Testis (tissue), 3 donors: ENCODE results near the gene CES1. TPM values are rescaled to one million over a fixed set of nuclear protein-coding genes. Genes with fewer than 3 reads are reported as not detected.
"Not testable (repeated sequence)": the region's sequence is repeated elsewhere in the genome, so short reads cannot be mapped to it uniquely, and the experiment has no call there.

Source experiments
- DNase-seq: peaks from one replicate; pipeline ENCODE4 v3.0.0-alpha.2; 2019
- H3K27ac ChIP-seq, 2 donors: fragments of 200-600 bp; sonication (generic); one replicate each; pipeline ENCODE4 v1.5.1; 2019
- H3K27me3 ChIP-seq: fragments of 200-600 bp; sonication (generic); one replicate; pipeline ENCODE4 v1.5.1; 2019
- H3K36me3 ChIP-seq: fragments of 200-600 bp; sonication (generic); one replicate; pipeline ENCODE4 v1.5.1; 2017; ENCODE audit warnings: low read depth; ENCODE audit errors: missing control alignments
- H3K4me1 ChIP-seq: fragments of 200-600 bp; sonication (generic); one replicate; pipeline ENCODE4 v1.5.1; 2019
- H3K4me3 ChIP-seq, 2 donors: fragments of 200-600 bp; sonication (generic); one replicate each; pipeline ENCODE4 v1.5.1; 2017 to 2019
- H3K9me3 ChIP-seq: fragments of 200-600 bp; sonication (generic); one replicate; pipeline ENCODE4 v1.5.1; 2017
- CTCF ChIP-seq, 3 experiments: fragments of 450-650 bp in 2 of 3; fragments of 200-600 bp in 1 of 3; sonication (generic) in 1 of 3; IDR thresholded peaks; one replicate each; pipeline ENCODE4 v1.5.1; 2016 to 2019; ENCODE audit warnings: antibody characterized with exemption in 3 of 3, mild to moderate bottlenecking in 2 of 3, moderate library complexity in 1 of 3
- POLR2A ChIP-seq: fragments of 450-650 bp; IDR thresholded peaks from one replicate; pipeline ENCODE4 v1.6.1; 2017; ENCODE audit warnings: antibody characterized with exemption, mild to moderate bottlenecking, moderate library complexity
- WGBS, 2 donors: methylation state at CpG; one replicate each; pipeline ENCODE4 v1.1.5; 2018; 5-methylcytosine and 5-hydroxymethylcytosine counted together
- intact Hi-C: fragments of 100-400 bp; cut with DNase I; formaldehyde crosslinking; loops from one replicate; pipeline ENCODE4 v1.15.1; 2023; ENCODE audit warnings: low total_unique reads
- polyA plus RNA-seq: library from polyadenylated mRNA; stranded (reverse); fragments of 350-450 nt; fragmentation: Illumina TruSeq; extraction: RNeasy Lipid Tissue Mini Kit (QIAGEN cat#74804); gene quantifications from one replicate; pipeline ENCODE4 v1.2.3, GENCODE V29; 2014; ENCODE audit warnings: low read depth, low replicate concordance; ENCODE audit not compliant: insufficient read depth
- total RNA-seq, 2 donors: library from RNA; depleted of rRNA; stranded (reverse); fragments of >200 nt; gene quantifications; one replicate each; pipeline ENCODE4 v1.2.3, GENCODE V29; 2016

CES1 gene
- total and polyA plus RNA-seq, 3 donors from 2014 or later: 2.1 to 18.3 (median 5.8) TPM

- no peak for DNase-seq
- intact Hi-C loops: no loop called here
- Histone ChIP-seq H3K27me3 (no peaks in the 10 kb centered on the region), H3K9me3 (no peaks in the 10 kb centered on the region), H3K27ac (no peak overlapping the region), H3K4me1 (no peaks in the 10 kb centered on the region), H3K36me3 (no peaks in the 10 kb centered on the region), H3K4me3 (no peak overlapping the region)
- WGBS, 2 donors: 89 to 91% methylated on average over 7 of the region's 7 CpGs
- no peak for TF ChIP-seq POLR2A
- TF ChIP-seq CTCF (IDR thresholded peaks at IDR 0.05): no peak
Measured at GRCh38 chr16:55872130-55872529, 39.2 kb upstream of the CES1 start.

GRCh38 chr16:55871411-55872038, 38.6 kb upstream of the CES1 start:
- intact Hi-C loops: no loop called here
- no peak for DNase-seq
- TF ChIP-seq CTCF (IDR thresholded peaks at IDR 0.05) (no peak), POLR2A (no peak)
- Histone ChIP-seq H3K4me3 (no peak overlapping the region), H3K27me3 (no peaks in the 10 kb centered on the region), H3K27ac (no peak overlapping the region), H3K9me3 (no peaks in the 10 kb centered on the region), H3K4me1 (no peaks in the 10 kb centered on the region), H3K36me3 (no peaks in the 10 kb centered on the region)
- WGBS, 2 donors: 82 to 89% methylated on average over 10 of the region's 10 CpGs

- Histone ChIP-seq H3K27ac (no peak overlapping the region), H3K9me3 (no peaks in the 10 kb centered on the region), H3K36me3 (no peaks in the 10 kb centered on the region), H3K4me3 (no peak overlapping the region), H3K27me3 (no peaks in the 10 kb centered on the region), H3K4me1 (no peaks in the 10 kb centered on the region)
- 95 to 96% methylated on average over 6 to 7 of the region's 7 CpGs for WGBS, 2 donors
- intact Hi-C loops: loop anchor here (10.0 kb wide), 1 partner anchor 946 kb away; no protein-coding TSS in a partner anchor
- DNase-seq: no peak
- TF ChIP-seq CTCF (IDR thresholded peaks at IDR 0.05) (no peak), POLR2A (no peak)
Measured at GRCh38 chr16:55868980-55869379, 36.1 kb upstream of the CES1 start.

- no peak for TF ChIP-seq CTCF (IDR thresholded peaks at IDR 0.05)
- no peak for TF ChIP-seq POLR2A
- Histone ChIP-seq H3K36me3 (no peaks in the 10 kb centered on the region), H3K27ac (no peak overlapping the region), H3K4me3 (no peak overlapping the region), H3K9me3 (no peaks in the 10 kb centered on the region), H3K27me3 (no peaks in the 10 kb centered on the region), H3K4me1 (no peaks in the 10 kb centered on the region)
- no peak for DNase-seq
- 84 to 91% methylated on average over 2 of the region's 2 CpGs for WGBS, 2 donors
- intact Hi-C loops: loop anchor here (10.0 kb wide), 1 partner anchor 947 kb away; no protein-coding TSS in a partner anchor
Measured at GRCh38 chr16:55868137-55868536, 35.2 kb upstream of the CES1 start.

GRCh38 chr16:55861288-55861687, 28.4 kb upstream of the CES1 start:
- Histone ChIP-seq H3K27ac (no peak overlapping the region), H3K4me3 (no peak overlapping the region), H3K36me3 (no peaks in the 10 kb centered on the region), H3K9me3 (no peaks in the 10 kb centered on the region), H3K4me1 (no peaks in the 10 kb centered on the region), H3K27me3 (no peaks in the 10 kb centered on the region)
- intact Hi-C loops: loop anchor here (10.0 kb wide), 1 partner anchor 954 kb away; no protein-coding TSS in a partner anchor
- 78 to 93% methylated on average over 4 of the region's 4 CpGs for WGBS, 2 donors
- TF ChIP-seq CTCF (IDR thresholded peaks at IDR 0.05) (no peak), POLR2A (no peak)
- DNase-seq: no peak

- H3K27me3 ChIP-seq, DNase-seq, H3K36me3 ChIP-seq, H3K4me1 ChIP-seq, H3K9me3 ChIP-seq, intact Hi-C loops, H3K27ac ChIP-seq, H3K4me3 ChIP-seq: not testable (repeated sequence)
- 91 to 100% methylated on average over 1 of the region's 1 CpG for WGBS, 2 donors
Measured at GRCh38 chr16:55857650-55858049, 24.8 kb upstream of the CES1 start.
